Measurements from ENCODE around the gene ELANE.

ELANE gene

DNA sequence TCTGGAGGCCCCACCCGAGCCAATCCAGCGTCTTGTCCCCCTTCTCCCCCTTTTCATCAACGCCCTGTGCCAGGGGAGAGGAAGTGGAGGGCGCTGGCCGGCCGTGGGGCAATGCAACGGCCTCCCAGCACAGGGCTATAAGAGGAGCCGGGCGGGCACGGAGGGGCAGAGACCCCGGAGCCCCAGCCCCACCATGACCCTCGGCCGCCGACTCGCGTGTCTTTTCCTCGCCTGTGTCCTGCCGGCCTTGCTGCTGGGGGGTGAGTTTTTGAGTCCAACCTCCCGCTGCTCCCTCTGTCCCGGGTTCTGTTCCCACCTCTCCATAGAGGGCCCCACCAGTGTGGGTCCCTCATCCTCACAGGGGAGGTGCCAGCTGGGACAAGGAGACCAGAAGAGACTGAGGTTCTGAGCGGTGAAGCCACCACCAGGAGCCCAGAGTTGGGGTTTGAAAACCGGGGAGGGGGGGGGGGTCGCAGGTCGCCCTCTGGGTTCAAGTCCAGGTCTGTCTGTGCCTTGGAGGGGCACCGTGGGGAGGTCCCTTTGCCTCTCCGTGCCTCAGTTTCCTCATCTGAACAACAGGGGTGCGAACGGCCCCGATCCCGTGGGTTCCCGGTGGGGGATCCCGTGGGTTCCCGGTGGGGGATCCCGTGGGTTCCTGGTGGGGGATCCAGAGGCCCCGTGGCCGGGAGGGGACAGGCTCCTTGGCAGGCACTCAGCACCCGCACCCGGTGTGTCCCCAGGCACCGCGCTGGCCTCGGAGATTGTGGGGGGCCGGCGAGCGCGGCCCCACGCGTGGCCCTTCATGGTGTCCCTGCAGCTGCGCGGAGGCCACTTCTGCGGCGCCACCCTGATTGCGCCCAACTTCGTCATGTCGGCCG lies at the start of gene ELANE:
TSS of gene ELANE (plus strand) at position 168 of the 878 bp plus-strand sequence. CDS start at position 194, 26 bp downstream.
- DNase-seq (ENCODE audit: low read depth, low spot score): no peak

DNA sequence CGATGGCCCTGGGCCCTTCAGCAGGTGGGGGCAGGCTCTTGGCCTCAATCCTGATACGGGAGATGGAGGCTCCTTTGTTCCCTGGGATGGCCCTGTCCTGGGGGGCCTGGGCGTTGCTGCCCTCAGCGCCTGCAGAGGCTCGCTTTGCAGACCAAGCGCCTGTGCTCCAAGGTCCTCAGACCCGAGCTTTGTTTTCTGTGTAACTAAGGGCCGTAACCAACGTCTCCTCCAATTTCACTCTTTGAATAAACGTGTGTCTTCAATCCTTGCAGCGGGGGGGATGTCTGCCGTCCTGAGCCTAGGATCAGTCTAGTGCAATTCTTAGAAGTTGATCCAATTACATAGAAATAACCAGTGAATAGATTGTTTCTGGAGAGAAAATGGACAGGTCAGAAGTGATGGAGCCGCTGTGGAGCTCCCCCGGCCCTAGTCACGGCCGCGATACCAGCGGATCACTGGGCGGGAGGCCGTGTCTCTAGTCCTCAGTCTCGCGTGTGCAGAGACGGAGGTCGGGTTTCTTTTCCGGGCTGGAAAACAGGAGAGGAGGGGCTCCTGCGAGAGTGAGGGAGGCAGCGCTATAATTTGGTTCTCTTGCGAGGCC lies 49.5 kb upstream of the ELANE start:
- no peak for DNase-seq (ENCODE audit: low read depth, low spot score)

- DNase-seq (ENCODE audit: low read depth, low spot score): no peak
These were observed 49.0 kb upstream of the ELANE start for GRCh38 chr19:803099-803561.

- no peak for DNase-seq (ENCODE audit: low read depth, low spot score)
These were observed 48.3 kb upstream of the ELANE start for GRCh38 chr19:803686-804418.

DNA sequence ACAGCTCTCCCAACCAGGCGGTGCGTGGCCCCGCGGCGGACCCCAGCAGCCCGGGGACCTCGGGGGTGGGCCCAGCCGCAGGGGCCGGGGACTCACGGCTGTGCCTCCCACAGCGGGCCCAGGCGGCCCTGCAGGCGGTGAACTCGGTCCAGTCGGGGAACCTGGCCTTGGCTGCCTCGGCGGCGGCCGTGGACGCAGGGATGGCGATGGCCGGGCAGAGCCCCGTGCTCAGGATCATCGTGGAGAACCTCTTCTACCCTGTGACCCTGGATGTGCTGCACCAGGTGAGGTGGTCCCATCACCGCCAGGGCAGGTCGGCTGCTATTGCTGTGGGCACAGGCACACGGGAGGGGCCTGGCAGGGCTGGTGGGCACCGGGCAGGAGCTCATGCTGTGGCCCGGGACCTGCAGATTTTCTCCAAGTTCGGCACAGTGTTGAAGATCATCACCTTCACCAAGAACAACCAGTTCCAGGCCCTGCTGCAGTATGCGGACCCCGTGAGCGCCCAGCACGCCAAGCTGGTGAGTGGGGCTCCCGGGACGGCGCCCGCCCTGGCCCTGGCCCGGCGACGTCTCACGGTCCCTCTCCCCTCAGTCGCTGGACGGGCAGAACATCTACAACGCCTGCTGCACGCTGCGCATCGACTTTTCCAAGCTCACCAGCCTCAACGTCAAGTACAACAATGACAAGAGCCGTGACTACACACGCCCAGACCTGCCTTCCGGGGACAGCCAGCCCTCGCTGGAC lies 47.5 kb upstream of the ELANE start:
- DNase-seq (ENCODE audit: low read depth, low spot score): no peak

DNA sequence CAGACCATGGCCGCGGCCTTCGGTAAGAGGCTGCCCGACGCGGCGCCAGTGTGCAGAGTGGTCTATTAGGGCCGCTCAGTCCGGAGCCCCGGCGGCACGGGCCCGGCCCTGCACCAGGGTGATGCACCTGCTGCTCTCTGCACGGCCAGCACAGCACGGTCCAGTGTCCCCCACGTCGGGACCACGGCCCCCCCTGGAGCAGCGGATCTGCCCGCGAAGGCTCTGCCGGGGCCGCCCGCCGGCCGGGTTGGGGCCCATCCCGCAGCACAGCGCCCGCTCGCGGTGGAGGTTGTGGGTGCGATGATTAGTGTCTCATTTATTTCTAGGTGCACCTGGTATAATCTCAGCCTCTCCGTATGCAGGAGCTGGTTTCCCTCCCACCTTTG lies 46.9 kb upstream of the ELANE start:
- DNase-seq (ENCODE audit: low read depth, low spot score): no peak

- DNase-seq (ENCODE audit: low read depth, low spot score): no peak
These were observed 46.2 kb upstream of the ELANE start for GRCh38 chr19:805600-806550.

DNA sequence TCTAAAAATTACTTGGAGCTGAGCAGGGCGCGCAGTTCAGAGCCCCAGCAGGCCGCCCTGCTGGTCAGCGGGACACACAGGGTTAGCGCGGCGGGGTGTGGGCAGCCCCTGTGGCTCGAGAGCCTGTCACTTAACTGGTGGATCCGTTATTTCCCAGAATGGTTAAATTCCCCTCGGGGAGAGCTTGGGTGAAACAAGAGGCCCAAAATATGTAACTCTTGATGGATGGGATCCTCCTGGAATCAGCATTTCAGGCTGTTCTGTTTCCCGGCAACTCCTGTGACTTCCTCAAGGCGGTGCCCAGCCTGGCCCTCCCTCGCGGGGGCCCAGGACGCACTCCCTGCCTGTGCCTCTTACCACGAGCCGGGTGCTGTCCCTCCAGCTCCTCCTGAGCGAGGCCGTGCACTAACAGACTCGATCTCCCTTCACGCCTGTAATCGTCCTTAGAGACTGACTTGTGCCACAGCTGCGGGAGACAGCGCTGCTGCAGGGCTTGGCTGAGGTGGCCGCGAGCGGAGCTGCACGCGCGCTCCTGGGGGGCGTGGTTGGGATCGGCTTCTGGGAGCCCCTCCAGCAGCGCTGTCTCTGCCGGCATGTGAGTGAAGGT lies 45.2 kb upstream of the ELANE start:
- DNase-seq (ENCODE audit: low read depth, low spot score): no peak

DNA sequence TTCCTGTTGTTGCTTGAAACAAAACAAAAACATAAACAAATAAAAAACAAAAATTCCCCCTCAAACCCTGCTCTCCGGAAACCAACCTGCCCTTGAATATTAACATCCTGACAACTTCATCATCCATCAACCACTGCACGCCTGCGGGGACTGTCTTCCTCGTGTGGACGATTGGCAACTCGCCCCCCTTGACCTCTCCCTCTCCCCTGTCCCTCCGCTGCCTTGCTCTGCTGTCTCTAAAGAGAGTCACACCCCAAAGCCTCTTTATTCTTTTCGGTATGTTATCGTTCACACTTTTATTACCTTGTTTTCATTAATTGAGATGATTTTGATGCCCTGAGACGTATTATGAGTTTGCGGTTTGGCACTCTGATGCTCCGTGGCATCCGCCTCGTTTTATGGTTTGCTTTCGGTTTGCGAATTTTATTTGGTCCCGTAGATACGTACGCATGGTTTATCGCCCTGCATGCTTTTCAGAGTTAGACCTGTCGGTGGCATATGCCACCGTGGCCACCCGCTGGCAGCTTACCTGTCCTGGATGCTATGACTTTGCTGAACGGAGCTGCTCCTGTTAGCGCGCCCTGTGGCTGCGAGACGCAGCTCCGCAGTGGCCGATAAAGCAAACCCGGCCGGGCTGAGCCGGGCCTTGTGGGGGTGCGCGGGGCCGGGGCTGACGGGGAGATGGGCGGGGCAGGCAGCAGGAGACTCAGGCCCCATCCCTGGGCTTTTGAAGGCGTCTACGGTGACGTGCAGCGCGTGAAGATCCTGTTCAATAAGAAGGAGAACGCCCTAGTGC lies 44.3 kb upstream of the ELANE start:
- no peak for DNase-seq (ENCODE audit: low read depth, low spot score)

- no peak for DNase-seq (ENCODE audit: low read depth, low spot score)
These were observed 43.7 kb upstream of the ELANE start for GRCh38 chr19:808423-808775.

DNA sequence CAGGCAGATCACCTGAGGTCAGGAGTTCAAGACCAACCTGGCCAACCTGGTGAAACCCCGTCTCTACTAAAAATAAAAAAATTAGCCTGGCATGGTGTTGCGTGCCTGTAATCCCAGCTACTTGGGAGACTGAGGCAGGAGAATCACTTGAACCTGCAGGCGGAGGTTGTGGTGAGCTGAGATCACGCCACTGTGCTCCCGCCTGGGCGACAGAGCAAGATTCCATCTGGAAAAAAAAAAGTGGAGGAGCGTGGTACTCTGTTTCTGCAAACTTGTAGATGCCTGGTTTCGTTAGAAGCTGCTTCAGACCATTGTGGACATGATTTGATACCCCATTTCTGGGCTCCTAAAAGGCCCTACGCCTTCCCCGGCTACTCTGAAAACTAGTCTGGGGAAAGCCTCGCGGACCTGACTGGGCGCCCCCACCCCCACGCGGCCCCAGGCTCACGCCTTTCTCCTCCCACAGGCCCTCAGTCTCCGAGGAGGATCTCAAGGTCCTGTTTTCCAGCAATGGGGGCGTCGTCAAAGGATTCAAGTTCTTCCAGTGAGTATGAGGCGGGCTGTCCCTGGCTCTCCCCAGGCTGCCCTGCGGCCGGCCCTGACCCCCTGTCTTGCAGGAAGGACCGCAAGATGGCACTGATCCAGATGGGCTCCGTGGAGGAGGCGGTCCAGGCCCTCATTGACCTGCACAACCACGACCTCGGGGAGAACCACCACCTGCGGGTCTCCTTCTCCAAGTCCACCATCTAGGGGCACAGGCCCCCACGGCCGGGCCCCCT lies 41.8 kb upstream of the ELANE start:
- no peak for DNase-seq (ENCODE audit: low read depth, low spot score)

GRCh38 chr19:810883-811489 lies 41.1 kb upstream of the ELANE start:
- no peak for DNase-seq (ENCODE audit: low read depth, low spot score)

- DNase-seq (ENCODE audit: low read depth, low spot score): no peak
These were observed 40.5 kb upstream of the ELANE start for GRCh38 chr19:811506-812048.

DNA sequence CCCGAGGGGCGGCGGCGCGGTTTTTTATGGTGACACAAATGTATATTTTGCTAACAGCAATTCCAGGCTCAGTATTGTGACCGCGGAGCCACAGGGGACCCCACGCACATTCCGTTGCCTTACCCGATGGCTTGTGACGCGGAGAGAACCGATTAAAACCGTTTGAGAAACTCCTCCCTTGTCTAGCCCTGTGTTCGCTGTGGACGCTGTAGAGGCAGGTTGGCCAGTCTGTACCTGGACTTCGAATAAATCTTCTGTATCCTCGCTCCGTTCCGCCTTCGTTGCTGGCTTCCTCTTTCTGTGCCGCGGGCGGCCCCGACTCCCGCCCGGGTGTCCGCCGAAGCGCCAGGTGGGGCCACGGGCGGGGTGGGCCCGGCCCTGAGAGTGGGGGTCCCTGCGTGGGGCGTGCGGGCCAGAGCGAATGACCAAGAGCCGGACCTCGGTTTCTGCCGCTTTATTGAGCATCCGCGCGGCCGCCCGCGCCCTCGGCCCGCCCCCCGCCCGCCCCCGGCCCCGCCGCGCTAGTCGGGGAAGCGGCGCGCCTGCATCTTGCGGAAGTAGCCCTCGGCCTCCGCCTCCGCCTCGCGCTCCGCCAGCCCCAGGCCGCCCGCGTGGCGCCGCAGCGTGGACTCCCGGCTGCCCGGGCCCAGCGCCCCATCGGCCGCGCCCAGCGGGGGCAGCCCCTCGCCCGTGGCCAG lies 39.9 kb upstream of the ELANE start:
- DNase-seq (ENCODE audit: low read depth, low spot score): no peak

DNA sequence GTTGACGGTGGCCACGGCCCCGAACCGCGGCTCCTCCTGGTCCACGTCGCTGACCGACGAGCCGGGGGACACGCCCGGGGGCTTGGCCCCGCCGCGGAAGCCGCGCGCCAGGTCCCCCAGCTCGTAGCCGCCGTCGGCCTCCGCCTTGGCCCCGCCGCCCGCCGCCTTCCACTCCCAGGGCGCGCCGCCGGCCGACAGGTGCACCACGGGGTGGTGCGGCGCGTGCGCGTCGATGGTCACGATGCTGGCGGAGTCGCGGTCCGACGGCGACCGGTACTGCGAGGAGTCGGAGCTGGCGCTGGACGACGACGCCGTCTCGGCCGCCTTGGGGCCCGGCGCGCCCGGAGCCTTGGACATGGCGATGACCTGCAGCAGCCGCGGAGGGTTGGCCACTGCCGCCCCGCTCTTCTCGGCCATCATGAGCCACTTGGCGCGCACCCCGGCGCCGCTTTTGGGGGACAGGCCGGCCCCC lies 39.3 kb upstream of the ELANE start:
- no peak for DNase-seq (ENCODE audit: low read depth, low spot score)

GRCh38 chr19:813219-814151 lies 38.6 kb upstream of the ELANE start:
- no peak for DNase-seq (ENCODE audit: low read depth, low spot score)
